IPS-18c (cell line): ENCODE data around the gene DNAH17.

Source experiments
- H3K4me3 ChIP-seq: 2 replicates; pipeline ENCODE4 v1.7.0; 2013; ENCODE audit warnings: low read depth, mild to moderate bottlenecking, low read length, moderate library complexity; ENCODE audit not compliant: insufficient read depth
- H3K9me3 ChIP-seq: one replicate; pipeline ENCODE4 v1.6.1; 2013; ENCODE audit warnings: mild to moderate bottlenecking, low read length, moderate library complexity; ENCODE audit not compliant: control insufficient read depth, insufficient read depth

DNAH17 gene

GRCh38 chr17:78462148-78462547 is 115.0 kb downstream of the DNAH17 start:
- H3K9me3 ChIP-seq: no peaks in the 10 kb centered on the region
- H3K4me3 ChIP-seq: no peak overlapping the region

GRCh38 chr17:78461799-78462053 is 115.5 kb downstream of the DNAH17 start:
- Histone ChIP-seq H3K4me3 (no peak overlapping the region), H3K9me3 (no peaks in the 10 kb centered on the region)

- no peak overlapping the region for H3K4me3 ChIP-seq
Measured at GRCh38 chr17:78460951-78461798, 116.0 kb downstream of the DNAH17 start.

GRCh38 chr17:78460176-78460675 is 117.0 kb downstream of the DNAH17 start:
- Histone ChIP-seq H3K9me3 (no peaks in the 10 kb centered on the region), H3K4me3 (no peak overlapping the region)

More at GRCh38 chr17:78460951-78461798, 116.0 kb downstream of the DNAH17 start:
- H3K9me3 ChIP-seq: no peaks in the 10 kb centered on the region

- no peaks in the 10 kb centered on the region for H3K9me3 ChIP-seq
Measured at GRCh38 chr17:78459696-78460095, 117.5 kb downstream of the DNAH17 start.

GRCh38 chr17:78458736-78459335 is 118.4 kb downstream of the DNAH17 start:
- Histone ChIP-seq H3K4me3 (no peak overlapping the region), H3K9me3 (no peaks in the 10 kb centered on the region)

More at GRCh38 chr17:78459696-78460095, 117.5 kb downstream of the DNAH17 start:
- H3K4me3 ChIP-seq: no peak overlapping the region

GRCh38 chr17:78458091-78458490 is 119.1 kb downstream of the DNAH17 start:
- no peak overlapping the region for H3K4me3 ChIP-seq

GRCh38 chr17:78454346-78454745 is 122.8 kb downstream of the DNAH17 start:
- no peaks in the 10 kb centered on the region for H3K9me3 ChIP-seq
- no peak overlapping the region for H3K4me3 ChIP-seq

More at GRCh38 chr17:78458091-78458490, 119.1 kb downstream of the DNAH17 start:
- no peaks in the 10 kb centered on the region for H3K9me3 ChIP-seq

GRCh38 chr17:78451753-78452152 is 125.4 kb downstream of the DNAH17 start:
- H3K9me3 ChIP-seq: no peaks in the 10 kb centered on the region
- no peak overlapping the region for H3K4me3 ChIP-seq

- no peaks in the 10 kb centered on the region for H3K9me3 ChIP-seq
- no peak overlapping the region for H3K4me3 ChIP-seq
Measured at GRCh38 chr17:78450696-78451345, 126.4 kb downstream of the DNAH17 start.

- H3K4me3 ChIP-seq: no peak overlapping the region
- H3K9me3 ChIP-seq: no peaks in the 10 kb centered on the region
Measured at GRCh38 chr17:78449983-78450595, 127.1 kb downstream of the DNAH17 start.

- Histone ChIP-seq H3K9me3 (no peaks in the 10 kb centered on the region), H3K4me3 (no peak overlapping the region)
Measured at GRCh38 chr17:78448356-78448993, 128.7 kb downstream of the DNAH17 start.

GRCh38 chr17:78446833-78447232 is 130.4 kb downstream of the DNAH17 start:
- Histone ChIP-seq H3K9me3 (no peaks in the 10 kb centered on the region), H3K4me3 (no peak overlapping the region)

GRCh38 chr17:78444392-78444791 is 132.8 kb downstream of the DNAH17 start:
- Histone ChIP-seq H3K9me3 (no peaks in the 10 kb centered on the region), H3K4me3 (no peak overlapping the region)

GRCh38 chr17:78442648-78443218 is 134.5 kb downstream of the DNAH17 start:
- Histone ChIP-seq H3K4me3 (no peak overlapping the region), H3K9me3 (no peaks in the 10 kb centered on the region)

GRCh38 chr17:78441271-78441971 is 135.8 kb downstream of the DNAH17 start:
- no peak overlapping the region for H3K4me3 ChIP-seq
- no peaks in the 10 kb centered on the region for H3K9me3 ChIP-seq
